K562 (cell line): ENCODE data around the gene ST3GAL3. TPM values are rescaled to one million over a fixed set of nuclear protein-coding genes. Genes with fewer than 3 reads are reported as not detected.

Experiments
- ATAC-seq: fragments of 200-7000 bp; cut with Tn5 transposase; 3 replicates; pipeline ENCODE4 v1.9.1; 2020; ENCODE audit warnings: moderate library complexity
- BruUV-seq: library from RNA; stranded (reverse); fragments of 400-500 nt; replicated peaks from 2 replicates; lab custom pipeline; 2021; lab: Mats Ljungman, UMichigan
- CTCF ChIA-PET: fragments of 300-600 bp; formaldehyde crosslinking; extraction: SDS; loops from one replicate; lab custom pipeline; 2021; ENCODE audit warnings: low intra/inter-chr PET ratio; lab: Yijun Ruan, JAX
- POLR2A ChIA-PET: fragments of 300-600, 350-650 bp; sonication (Branson Sonifier 250); formaldehyde crosslinking; extraction: SDS; loops from one replicate; lab custom pipeline; 2021; ENCODE audit warnings: antibody characterized with exemption, inconsistent platforms; lab: Yijun Ruan, JAX
- DNase-seq, 4 experiments: peaks; one replicate each; pipeline versions ENCODE4 v3.0.0 to v3.0.0-alpha.2; 2011 to 2018; ENCODE audit warnings: low spot score in 3 of 4, mixed read lengths in 3 of 4; ENCODE audit errors: extremely low read depth in 1 of 4
- FAIRE-seq: peaks from 2 replicates; lab custom pipeline; 2011; peaks lifted over from hg19 to GRCh38; lab: Jason Lieb, UNC
- H2AFZ ChIP-seq: 2 replicates; pipeline ENCODE4 v1.6.0; 2011; ENCODE audit warnings: low read depth, low read length, control low read depth, inconsistent platforms
- H3K27ac ChIP-seq: fragments of 200-600 bp; 3 replicates; pipeline ENCODE4 v1.8.0; 2011; ENCODE audit warnings: low read depth, mild to moderate bottlenecking, control low read depth, inconsistent platforms, low read length, moderate library complexity, mixed read lengths; ENCODE audit errors: extremely low read depth
- H3K27me3 ChIP-seq, 2 experiments: fragments of 300-600 bp in 1 of 2; 2 replicates in 1 of 2; 3 replicates in 1 of 2; pipeline versions ENCODE4 v1.6.0 to v1.8.0; 2011; ENCODE audit warnings: inconsistent platforms in 2 of 2, low read length in 2 of 2, mild to moderate bottlenecking in 1 of 2, mixed read lengths in 1 of 2, moderate library complexity in 1 of 2; ENCODE audit not compliant: control insufficient read depth in 2 of 2, insufficient read depth in 2 of 2
- H3K36me3 ChIP-seq: fragments of 300-600 bp; 3 replicates; pipeline ENCODE4 v1.8.0; 2011; ENCODE audit warnings: mild to moderate bottlenecking, low read length, inconsistent platforms; ENCODE audit not compliant: control insufficient read depth, insufficient read depth
- H3K4me1 ChIP-seq, 2 experiments: fragments of 200-600 bp in 1 of 2; replicated peaks in 1 of 2; 2 replicates in 1 of 2; 3 replicates in 1 of 2; pipeline versions ENCODE4 v1.5.1 to v1.8.0; 2011; ENCODE audit warnings: inconsistent platforms in 2 of 2, low read length in 2 of 2, mild to moderate bottlenecking in 1 of 2, mixed read lengths in 1 of 2, moderate library complexity in 1 of 2; ENCODE audit not compliant: control insufficient read depth in 2 of 2, insufficient read depth in 2 of 2
- H3K4me2 ChIP-seq: 2 replicates; pipeline ENCODE4 v1.6.1; 2011; ENCODE audit warnings: low read length, control low read depth, inconsistent platforms, mixed read lengths; ENCODE audit not compliant: insufficient read depth
- H3K4me3 ChIP-seq: fragments of 200-600 bp; sonication (generic), shearing (Covaris generic); 2 replicates; pipeline ENCODE4 v1.5.1; 2016; ENCODE audit warnings: control low read depth, inconsistent platforms
- H3K79me2 ChIP-seq: fragments of 200-600 bp; 3 replicates; pipeline ENCODE4 v1.8.0; 2011; ENCODE audit warnings: low read length, inconsistent platforms; ENCODE audit not compliant: control insufficient read depth, insufficient read depth
- H3K9ac ChIP-seq, 2 experiments: 2 replicates each; pipeline versions ENCODE4 v1.6.0 to v1.6.1; 2011; ENCODE audit warnings: low read depth in 2 of 2, low read length in 2 of 2, control low read depth in 1 of 2, inconsistent platforms in 1 of 2, mild to moderate bottlenecking in 1 of 2, mixed read lengths in 1 of 2; ENCODE audit not compliant: insufficient read depth in 1 of 2
- H3K9me1 ChIP-seq: one replicate; pipeline ENCODE4 v1.6.0; 2011; ENCODE audit warnings: inconsistent platforms, mild to moderate bottlenecking, low read length, moderate library complexity; ENCODE audit not compliant: control insufficient read depth, insufficient read depth
- H3K9me3 ChIP-seq: replicated peaks from 2 replicates; pipeline ENCODE4 v1.5.1; 2011; ENCODE audit warnings: low read depth, low read length, inconsistent platforms; ENCODE audit not compliant: control insufficient read depth, insufficient read depth
- H4K20me1 ChIP-seq: replicated peaks from 2 replicates; pipeline ENCODE4 v1.6.1; 2011; ENCODE audit warnings: low read length, inconsistent platforms, mixed read lengths; ENCODE audit not compliant: control insufficient read depth, insufficient read depth
- GTF2B ChIP-seq: IDR thresholded peaks from 2 replicates; pipeline ENCODE4 v1.6.1; 2011; ENCODE audit not compliant: insufficient read length; ENCODE audit errors: extremely low read depth
- POLR2G ChIP-seq: fragments of 200-400 bp; formaldehyde crosslinking; IDR thresholded peaks from 2 replicates; pipeline ENCODE4 v1.6.1; 2017; ENCODE audit warnings: low read depth, mild to moderate bottlenecking, antibody characterized with exemption, low read length, moderate library complexity
- REST ChIP-seq, 2 experiments: fragments of 450-650 bp; formaldehyde crosslinking in 1 of 2; IDR thresholded peaks; 2 replicates each; pipeline versions ENCODE4 v1.4.0 to v1.6.1; 2014 to 2020; ENCODE audit warnings: mild to moderate bottlenecking in 2 of 2, borderline replicate concordance in 1 of 2, low read depth in 1 of 2
- ZBTB5 ChIP-seq: fragments of 450-650 bp; IDR thresholded peaks from 2 replicates; pipeline ENCODE4 v1.6.1; 2017; ENCODE audit warnings: antibody characterized with exemption
- ZNF311 ChIP-seq: fragments of 250-450 bp; sonication (Bioruptor Pico); IDR thresholded peaks from 2 replicates; pipeline ENCODE4 v1.4.0; 2020; ENCODE audit warnings: mild to moderate bottlenecking, moderate library complexity
- ZNF431 ChIP-seq: sonication (generic); formaldehyde crosslinking; IDR thresholded peaks from 2 replicates; pipeline ENCODE4 v1.8.0; 2022; ENCODE audit warnings: mild to moderate bottlenecking, missing genetic modification reagents
- ZNF780A ChIP-seq: fragments of 250-450 bp; sonication (Bioruptor Pico); IDR thresholded peaks from 2 replicates; pipeline ENCODE4 v1.5.0; 2021; ENCODE audit warnings: mild to moderate bottlenecking
- WGBS: fragments of 100-300 bp; shearing (Covaris generic); methylation state at CpG from one replicate; pipeline ENCODE4 v1.1.6; 2016; ENCODE audit warnings: low coverage, mixed read lengths; ENCODE audit not compliant: insufficient coverage; ENCODE audit errors: missing lambda C conversion rate; 5-methylcytosine and 5-hydroxymethylcytosine counted together
- in situ Hi-C: fragments of 300-500 bp; cut with MboI; formaldehyde crosslinking; loops from 4 replicates; pipeline ENCODE4 v1.15.0; 2018; ENCODE audit warnings: inconsistent platforms, mixed read lengths
- intact Hi-C: fragments of 100-400 bp; cut with micrococcal nuclease; formaldehyde crosslinking; loops from 2 replicates; pipeline ENCODE4 v1.14.2; 2022
- polyA plus RNA-seq, 8 experiments: library from polyadenylated mRNA; depleted of rRNA in 4 of 8; stranded (reverse) in 5 of 8; unstranded in 3 of 8; fragments of >200 nt; fragmentation: Nextera tagmentation in 2 of 8; fragmentation: Illumina TruSeq in 1 of 8; extraction: Ambion mirVana in 2 of 8; extraction: Trizol in 1 of 8; gene quantifications; 2 replicates each; pipeline versions ENCODE4 v1.2.1 to v1.2.3, GENCODE V29; 2011 to 2014; ENCODE audit warnings: inconsistent platforms in 1 of 8, missing spikeins in 1 of 8
- total RNA-seq, 7 experiments: library from RNA; depleted of rRNA in 6 of 7; stranded (reverse); fragments of >200 nt in 6 of 7; fragmentation: Illumina TruSeq in 2 of 7; extraction: Trizol in 2 of 7; gene quantifications; 2 replicates each; pipeline versions ENCODE4 v1.2.1 to v1.2.3, GENCODE V29; 2011 to 2021; ENCODE audit warnings: low replicate concordance in 1 of 7

The ST3GAL3 gene
- total and polyA plus RNA-seq, 9 of the 15 experiments (the other 6 are each of a cell fraction or from before 2014, with no cell fraction given) = 1.2 to 18.9 (median 11.0) TPM

GRCh38 chr1:43841321-43842174 is 134.2 kb downstream of the ST3GAL3 start:
- Histone ChIP-seq H3K36me3 (peaks cover 19% of the 10 kb centered on the region; the same call in 2 of the 3 replicates), H3K4me3 (no peak overlapping the region), H3K79me2 (no peaks in the 10 kb centered on the region), H3K27ac (no peak overlapping the region), H3K9me1 (peaks cover 2% of the 10 kb centered on the region), H3K9me3 (0 out of 2 replicates have a peak, but pooled peaks cover 3% of the 10 kb centered on the region), H3K4me1 (peaks cover 3 to 8% of the 10 kb centered on the region in 2 experiments), H3K27me3 (no peaks in the 10 kb centered on the region), H2AFZ (no peak overlapping the region), H4K20me1 (no peaks in the 10 kb centered on the region), H3K9ac (no peak overlapping the region), H3K4me2 (no peak overlapping the region)
- in situ Hi-C loops (no loop called here), intact Hi-C loops (no loop called here)
- ATAC-seq (no peak), FAIRE-seq (no peak), DNase-seq (no peak)
- WGBS = 13% methylated on average over 1 of the region's 1 CpG
- POLR2A ChIA-PET = interaction anchor here (0.6 to 1.4 kb wide), 4 partner anchors 10 to 46 kb away, joined by 3 to 5 read pairs (median 3); no protein-coding TSS in a partner anchor
- CTCF ChIA-PET = no interaction called here
- BruUV-seq = no TSS peak
- TF ChIP-seq ZNF311 (CRISPR knock-in tag) (no peak), POLR2G (no peak), ZNF780A (CRISPR knock-in tag) (no peak), GTF2B (no peak), REST (IDR thresholded peaks at IDR 0.05; ENCODE audit: borderline replicate concordance) (no peak), REST (CRISPR knock-in tag; IDR thresholded peaks at IDR 0.05; ENCODE audit: low read depth) (no peak), ZBTB5 (no peak), ZNF431 (CRISPR knock-in tag) (no peak)
